GM18508 (cell line): ENCODE results near the gene DBNL.

Experiments used
- ATAC-seq: cut with Tn5 transposase; IDR thresholded peaks from one replicate; pipeline ENCODE4 v1.9.1; 2021; ENCODE audit warnings: moderate number of reproducible peaks; ENCODE audit not compliant: insufficient read depth, unreplicated experiment

DBNL gene

GRCh38 chr7:44074349-44074695, 29.8 kb downstream of the DBNL start:
- no peak for ATAC-seq

DNA sequence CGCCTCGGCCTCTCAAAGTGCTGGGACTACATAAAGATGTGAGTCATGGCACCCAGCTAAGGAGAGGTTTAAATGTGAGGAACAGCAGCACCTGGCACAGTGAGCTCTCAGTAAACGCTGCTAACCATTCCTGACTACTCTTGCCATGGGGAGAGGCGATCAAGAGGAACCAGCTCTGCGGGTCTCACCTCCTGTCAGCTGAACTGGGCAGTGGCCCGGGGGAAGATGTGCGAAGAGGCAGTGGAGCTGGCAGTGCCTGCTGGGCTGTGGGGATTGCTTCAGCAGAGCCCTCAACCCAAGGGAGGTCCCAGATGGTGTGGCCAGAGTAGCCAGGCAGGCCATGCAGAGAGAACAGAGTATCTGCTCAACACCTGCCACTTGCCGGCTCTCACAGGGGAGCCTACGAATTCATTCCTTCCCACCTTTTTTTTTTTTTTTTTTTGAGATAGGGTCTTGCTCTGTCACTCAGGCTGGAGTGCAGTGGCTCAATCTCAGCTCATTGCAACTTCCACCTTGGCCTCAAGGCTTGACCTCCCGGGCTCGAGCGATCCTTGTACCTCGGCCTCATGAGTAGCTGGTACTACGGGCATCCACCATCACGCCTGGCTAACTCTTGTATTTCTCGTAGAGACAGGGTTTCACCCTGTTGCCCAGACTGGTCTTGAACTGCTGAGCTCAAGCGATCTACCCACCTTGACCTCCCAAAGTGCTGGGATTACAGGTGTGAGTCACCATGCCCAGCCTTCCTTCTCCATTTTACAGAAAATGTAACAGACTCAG, 31.0 kb downstream of the DBNL start:
- no peak for ATAC-seq

GRCh38 chr7:44076101-44076895, 31.8 kb downstream of the DBNL start:
- ATAC-seq, result no peak

- ATAC-seq, result no peak
These were observed 32.6 kb downstream of the DBNL start for GRCh38 chr7:44077061-44077460.

DNA sequence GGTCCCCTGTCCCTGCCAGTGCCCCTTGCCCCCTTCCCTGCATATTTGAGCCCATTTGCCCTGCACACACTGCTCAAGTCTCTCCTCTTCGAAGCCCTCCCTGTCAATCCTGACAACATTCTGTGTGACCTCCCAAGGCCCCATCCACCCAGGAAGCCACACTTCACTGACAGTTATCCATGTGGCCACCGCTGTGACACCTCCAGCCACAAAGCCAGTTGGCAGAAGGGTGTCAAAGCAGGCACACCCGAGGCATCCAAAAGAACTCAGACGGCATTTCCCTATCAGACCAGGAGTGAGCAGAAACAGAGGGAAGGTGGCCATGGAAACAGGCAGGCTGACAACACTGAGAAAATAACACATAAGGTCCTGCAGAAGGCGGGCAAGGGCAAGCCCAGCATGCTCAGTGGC, 33.2 kb downstream of the DBNL start:
- ATAC-seq, result no peak

- ATAC-seq, result no peak
These were observed 34.0 kb downstream of the DBNL start for GRCh38 chr7:44078521-44078920.

GRCh38 chr7:44079331-44080021, 35.0 kb downstream of the DBNL start:
- ATAC-seq, result no peak

- no peak for ATAC-seq
These were observed 35.6 kb downstream of the DBNL start for GRCh38 chr7:44080118-44080517.

DNA sequence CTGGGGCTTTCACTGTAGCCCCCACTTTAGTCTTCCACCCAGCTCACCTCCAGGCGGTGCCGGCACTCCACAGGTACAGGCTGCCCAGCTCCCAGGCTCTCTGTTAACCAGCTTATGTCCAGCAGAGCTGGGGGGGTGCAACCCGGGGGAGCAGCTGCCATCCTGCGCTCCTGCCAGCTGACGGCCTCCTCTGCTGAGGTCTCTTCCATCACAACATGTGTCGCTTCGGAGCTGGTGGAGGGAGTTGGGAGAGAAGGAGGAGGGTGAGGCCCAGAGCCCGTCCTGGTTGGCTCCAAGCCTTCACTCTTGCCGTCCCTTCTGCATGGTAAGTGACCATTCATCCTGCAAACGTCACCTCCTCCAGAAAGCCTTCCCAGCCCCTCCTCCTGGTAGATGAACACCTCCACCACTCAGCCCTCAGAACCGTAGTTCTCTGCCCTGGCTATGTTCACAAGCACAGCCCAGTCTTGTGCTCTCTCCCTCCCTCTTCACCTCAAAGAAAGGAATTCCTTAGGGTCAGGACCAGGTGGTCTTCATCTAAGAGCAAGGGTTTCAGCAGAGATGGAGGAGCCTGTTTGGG, 36.3 kb downstream of the DBNL start:
- no peak for ATAC-seq

GRCh38 chr7:44081266-44081748, 36.8 kb downstream of the DBNL start:
- ATAC-seq, result no peak

DNA sequence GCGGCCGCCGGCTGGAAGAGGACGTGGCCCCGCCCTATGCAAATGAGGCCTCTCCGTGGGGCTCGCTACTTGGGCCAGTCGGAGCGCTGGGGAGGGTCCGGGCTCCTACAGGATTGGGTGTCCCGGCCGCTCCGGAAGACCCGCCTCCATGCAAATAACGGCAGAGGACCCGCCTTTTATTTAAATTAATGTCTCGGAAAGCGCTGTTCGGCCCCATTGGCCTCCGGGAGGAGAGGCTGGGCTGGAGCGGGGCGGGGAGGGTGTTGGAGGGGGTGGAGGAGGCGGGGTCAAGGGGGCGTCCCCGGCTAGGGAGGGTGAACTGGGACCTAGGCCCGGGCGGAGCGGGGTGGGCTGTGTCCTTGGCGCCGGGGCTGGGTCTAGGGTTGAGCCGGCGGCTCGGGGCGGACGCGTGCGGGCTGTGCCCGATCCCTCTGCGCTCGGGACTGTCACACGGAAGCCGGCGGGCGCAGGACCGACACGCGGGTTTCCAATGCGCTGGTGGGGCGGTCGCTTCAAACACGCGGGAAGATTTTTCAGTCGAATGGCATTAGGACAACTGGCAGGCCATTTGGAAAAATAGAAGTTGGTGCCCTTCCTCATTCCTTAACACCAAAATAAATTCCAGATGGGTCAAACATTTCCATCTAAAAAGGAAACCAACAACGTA, 38.2 kb downstream of the DBNL start:
- peak; percentile 73 for ATAC-seq

DNA sequence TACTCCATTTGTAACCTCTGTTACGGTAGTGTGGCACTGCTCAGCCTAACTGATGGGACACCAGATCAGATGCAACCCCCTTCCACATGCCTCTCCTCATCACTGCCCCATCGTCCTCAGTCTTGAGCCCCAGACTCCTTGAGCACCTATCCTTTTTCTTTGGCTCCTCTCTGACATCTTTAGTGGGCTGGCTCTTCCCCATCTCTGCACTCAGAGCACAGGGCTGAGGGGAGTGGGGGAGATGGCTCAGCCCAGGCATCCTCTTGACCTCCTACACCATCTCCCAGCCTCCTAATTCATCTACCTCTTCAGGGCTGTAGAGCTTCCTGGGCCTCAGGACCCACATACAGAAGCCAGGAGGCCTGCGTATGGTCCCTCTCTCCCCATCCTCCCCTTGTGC, 39.3 kb downstream of the DBNL start:
- no peak for ATAC-seq

DNA sequence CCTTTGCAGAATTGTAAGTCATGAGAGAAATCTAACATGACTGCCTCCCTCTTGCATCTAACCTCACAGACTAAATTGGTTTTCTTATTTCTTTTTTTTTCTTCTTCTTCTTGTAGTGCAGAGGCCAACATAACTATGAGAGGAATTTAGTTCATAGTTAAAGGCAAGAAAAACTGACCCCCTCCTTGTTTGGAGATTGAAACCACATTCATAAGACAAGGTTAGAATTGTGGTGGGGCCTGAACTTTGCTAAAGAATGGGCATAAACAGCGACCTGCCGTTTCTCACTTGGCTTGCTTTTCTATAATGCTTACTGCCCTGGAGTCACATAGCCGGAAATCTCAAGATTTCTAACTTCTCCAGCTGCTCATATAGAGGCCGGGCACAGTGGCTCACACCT, 40.2 kb downstream of the DBNL start:
- ATAC-seq, result no peak

DNA sequence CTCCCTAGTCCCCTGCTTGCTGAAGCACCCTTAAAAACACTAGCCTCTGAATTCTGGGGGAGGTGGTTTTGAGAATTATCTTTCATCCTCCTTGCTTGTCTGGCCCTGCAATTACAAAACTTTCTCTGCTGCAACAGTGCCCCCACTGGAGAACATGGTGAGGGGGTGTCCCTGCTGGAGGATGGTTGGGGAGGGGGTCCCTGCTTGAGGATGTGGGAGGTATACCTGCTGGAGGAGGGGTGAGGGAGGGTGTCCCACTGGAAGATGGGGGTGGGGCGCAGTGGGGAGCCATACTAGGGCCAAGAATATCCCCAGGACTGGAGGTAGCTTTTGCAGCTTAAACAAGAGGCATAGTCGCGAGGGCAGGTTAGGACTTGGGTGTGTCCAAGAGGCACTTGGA, 41.0 kb downstream of the DBNL start:
- ATAC-seq, result no peak

GRCh38 chr7:44086627-44087026, 42.1 kb downstream of the DBNL start:
- no peak for ATAC-seq

DNA sequence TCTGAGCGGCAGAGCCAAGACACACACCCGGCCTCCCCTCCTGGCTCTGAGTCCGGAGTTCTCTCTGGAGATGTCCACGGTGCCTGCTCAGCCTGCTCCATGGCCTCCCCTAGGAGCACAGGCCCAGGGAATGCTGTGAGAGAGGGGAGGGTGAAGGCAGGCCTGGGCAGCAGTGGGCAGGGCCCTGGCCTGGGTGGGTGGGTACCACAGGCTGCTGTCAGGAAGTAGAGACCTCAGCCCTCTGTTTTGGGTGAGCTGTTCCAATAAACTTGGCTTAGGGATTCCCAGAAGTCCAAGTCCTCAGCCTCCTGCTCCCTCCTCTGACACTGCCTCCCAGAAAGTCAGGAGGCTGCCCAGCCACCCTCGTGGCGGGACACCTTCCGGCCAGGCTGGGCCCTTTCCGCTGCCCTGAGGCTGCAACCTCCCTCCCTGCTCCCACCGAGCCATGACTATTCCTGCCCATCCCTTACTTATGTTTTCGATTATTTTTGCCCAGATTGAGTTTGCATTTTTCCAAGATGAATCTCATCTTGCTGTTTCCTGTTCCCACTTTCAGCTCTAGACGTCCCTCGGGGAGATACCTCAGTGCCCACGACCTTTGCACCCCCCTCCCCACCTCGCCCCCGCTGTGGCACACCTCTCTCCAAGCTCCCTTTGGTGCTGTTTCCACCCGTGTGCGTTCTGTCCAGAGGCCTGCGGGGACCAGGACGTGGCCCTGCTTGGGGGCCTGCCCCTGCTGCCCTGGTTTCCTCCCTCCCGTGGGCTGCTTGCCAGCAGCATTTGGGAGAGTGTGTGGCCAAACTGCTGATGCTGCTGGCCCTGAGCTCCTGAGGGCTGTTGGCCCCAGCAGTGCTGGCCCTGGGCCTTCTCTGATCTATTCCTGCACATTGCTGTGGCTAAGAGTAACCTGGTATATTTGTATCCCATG, 43.7 kb downstream of the DBNL start:
- ATAC-seq, result no peak

GRCh38 chr7:44093102-44093641, 48.7 kb downstream of the DBNL start:
- ATAC-seq, result no peak

GRCh38 chr7:44094365-44094764, 49.9 kb downstream of the DBNL start:
- ATAC-seq, result no peak
